GM21786 (cell line): ENCODE data around the gene C2CD2.

ENCODE experiments used
- ATAC-seq: cut with Tn5 transposase; IDR thresholded peaks from one replicate; pipeline ENCODE4 v1.9.1; 2021; ENCODE audit not compliant: unreplicated experiment

C2CD2 gene

DNA sequence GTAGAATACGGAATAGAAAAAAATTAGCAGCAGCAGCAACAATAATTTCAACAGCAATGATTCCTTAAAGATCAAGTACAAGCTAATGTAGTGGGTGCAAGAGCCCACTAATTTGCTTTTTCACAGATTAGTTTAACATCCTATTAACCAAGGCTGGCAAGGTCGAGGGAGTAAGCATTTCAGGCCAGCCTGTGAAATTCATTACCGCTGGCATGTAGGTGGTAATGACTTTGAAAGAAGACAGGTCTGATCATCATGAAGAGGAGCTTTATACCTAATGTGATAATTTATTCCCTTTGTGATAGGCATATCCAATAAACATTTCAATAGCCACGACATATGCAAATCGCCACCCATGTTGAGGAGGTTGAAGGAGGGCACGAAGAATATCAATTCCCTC lies 63.5 kb downstream of the C2CD2 start:
- ATAC-seq, result no peak

DNA sequence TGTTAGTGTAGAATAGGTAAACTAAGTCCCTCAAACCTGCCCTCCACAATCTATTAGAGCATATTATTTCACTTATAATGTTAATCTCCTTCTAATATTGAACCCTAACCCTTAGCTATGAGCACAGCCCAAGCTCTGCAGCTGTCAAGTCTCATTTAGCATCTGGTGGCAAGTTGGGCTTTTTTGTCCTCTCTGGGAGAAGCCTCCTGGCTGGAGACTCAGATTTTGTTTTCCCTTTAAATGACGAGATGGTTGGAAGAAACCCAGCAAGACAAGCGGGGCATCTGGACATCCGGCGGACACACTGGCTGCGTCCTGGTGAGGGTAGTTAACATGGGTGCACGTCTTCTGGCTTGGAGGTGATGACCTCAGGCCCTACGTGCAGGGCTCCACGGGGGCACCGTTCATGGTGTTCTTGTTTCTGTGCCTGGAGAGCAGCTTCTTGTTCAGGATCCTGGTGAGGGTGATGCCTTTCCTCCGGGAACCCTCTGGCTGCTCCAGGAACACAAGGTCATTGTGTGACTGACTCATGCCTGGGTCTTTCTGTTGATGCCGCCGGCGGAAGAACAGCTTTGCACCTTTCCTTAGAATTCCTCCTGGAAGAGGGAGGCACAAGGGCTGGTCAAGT lies 65.0 kb downstream of the C2CD2 start:
- no peak for ATAC-seq

DNA sequence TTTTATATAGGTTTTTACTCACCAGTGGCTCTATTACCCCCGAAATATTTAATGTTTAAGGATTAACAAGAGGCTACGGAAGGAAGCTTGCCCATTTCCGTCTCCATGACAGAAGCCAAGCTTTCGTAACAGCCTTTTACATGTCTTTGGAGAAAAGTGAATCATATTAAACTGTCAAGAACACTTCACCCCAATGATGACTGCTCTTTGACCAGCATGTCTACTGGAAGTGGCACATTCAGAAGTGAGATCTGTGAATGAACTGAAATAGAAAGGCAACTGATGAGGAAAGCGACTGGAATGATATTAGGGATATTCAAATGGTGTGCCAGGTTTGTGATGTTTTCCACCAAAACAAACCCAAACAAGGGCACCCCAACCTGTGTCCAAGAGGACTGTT lies 66.2 kb downstream of the C2CD2 start:
- ATAC-seq, result no peak

DNA sequence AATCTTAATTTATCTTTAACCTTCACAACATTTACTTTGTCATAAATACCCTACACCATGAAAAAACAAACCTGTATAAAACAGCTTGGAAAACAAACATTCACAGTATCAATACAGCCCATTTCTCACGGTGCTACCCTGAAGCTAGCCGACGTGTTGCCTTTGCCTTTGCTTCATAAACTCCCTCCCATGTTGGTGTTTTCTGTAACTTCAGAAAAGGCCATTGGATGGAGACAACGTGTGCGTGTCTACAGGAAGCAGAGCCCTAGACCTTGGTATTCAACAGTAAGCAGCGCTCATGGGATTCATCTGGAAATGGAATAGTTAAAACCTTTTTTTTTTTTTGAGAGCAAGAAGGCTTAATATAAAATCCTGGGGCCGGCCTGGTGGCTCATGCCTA lies 67.5 kb downstream of the C2CD2 start:
- ATAC-seq, result no peak

DNA sequence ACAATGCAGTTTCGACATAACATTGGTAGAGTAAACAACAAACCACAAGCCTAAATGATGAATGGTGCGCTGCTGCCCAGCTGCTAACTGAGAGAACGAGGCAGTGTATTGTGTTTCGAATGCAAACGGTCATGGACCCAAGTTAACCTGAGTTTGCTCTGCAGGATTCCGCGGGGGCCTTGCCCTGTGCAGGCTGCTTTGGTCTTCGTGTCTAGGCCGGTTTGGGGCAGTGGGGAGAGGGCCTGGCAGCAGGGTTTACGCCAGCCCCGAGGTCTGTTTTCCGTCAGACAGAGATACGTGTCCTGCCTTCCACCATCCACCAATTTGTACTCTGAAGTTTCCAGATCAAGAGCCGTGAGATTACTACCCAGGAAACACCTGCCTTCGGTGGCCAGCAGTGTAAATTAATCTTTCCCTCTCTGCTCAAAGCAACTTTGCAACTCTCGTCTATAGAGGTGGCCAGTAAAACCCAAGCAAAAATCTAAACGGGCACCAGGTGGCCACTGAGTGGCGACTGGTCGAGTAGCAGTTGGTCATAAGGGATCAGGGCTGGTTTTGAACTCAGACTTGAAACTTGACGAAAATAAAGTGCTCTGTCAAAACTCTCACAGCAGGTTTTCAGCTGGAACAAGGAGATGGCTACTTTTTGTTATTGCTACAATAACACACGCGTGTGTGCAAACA lies 68.3 kb downstream of the C2CD2 start:
- ATAC-seq, result no peak

DNA sequence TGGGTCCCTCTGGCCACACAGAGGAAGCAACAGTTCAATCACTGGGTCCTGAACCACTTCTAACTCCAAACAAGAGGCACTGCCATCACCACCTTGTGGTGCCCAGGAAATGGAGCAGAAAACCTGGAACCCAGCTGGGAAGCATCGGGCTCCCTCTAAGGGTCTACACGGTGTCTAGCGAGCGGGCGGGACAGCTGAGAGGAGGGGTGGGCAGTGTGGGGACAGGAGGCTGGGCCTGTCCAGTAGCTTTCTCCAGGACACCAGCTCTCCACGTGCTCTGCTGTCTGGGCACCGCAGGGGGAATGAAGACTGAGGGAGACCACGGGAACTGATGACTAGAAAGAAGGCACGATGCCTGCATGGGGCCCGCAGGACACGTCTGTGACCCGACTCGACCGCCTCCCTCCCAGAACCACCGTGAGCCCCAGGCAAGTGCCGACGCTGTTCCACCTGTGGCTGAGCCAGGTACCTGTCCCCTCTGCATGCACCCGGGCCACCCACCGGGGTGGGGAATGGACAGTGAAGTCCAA lies 69.3 kb downstream of the C2CD2 start:
- ATAC-seq, result no peak

DNA sequence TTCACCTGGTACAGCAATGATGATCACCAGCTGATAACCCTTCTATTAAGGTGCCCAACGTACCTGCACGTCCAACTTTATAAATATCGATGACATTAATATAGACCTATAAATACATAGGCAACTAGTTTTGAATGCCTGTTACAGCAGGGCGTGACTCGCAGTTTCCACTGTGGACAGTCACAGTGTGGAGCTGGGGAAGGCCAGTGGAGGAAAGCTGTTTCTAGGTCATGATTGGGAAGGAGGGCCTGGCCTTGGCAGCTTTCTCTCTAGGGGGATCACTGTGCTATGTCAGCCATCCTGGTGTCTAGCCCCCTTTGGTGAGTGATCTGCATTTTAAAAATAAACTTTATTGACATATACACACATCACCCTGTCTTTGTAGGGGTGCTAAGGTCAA lies 70.2 kb downstream of the C2CD2 start:
- no peak for ATAC-seq

DNA sequence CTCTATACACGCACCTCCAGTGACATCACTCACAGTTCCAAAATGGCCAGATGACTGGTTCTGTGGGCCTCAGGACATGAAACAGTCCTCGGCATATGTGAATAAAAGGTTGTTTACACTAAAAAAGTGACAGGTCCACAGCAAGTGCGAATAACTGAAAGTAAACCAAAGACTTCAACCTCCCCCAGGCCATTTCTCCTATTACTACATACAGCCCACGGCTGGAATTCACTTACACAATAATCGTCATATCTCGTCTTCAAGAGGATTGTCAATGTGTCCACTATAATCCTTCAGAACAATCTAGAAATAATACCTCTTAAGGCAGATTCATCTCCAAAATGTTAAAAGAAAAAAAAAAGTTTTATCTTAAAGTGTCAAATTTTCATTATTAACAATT lies 72.8 kb downstream of the C2CD2 start:
- ATAC-seq, result no peak

DNA sequence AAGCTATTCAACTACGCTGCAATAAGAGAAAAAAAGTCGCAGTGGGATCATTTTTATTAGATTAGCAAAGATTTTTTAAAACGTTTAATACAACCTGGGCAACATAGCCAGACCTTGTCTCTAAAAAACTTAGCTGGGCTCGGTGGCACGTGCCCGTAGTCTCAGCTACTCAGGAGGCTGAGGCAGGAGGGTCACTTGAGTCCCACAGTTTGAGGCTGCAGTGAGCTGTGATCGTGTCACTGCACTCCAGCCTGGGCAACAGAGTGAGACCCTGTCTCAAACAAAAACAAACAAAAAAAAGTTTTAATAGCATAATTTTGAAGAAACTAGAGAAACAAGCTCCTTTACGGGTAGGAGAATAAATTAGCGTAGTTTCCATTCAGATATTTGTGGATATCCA lies 73.7 kb downstream of the C2CD2 start:
- ATAC-seq, result no peak

DNA sequence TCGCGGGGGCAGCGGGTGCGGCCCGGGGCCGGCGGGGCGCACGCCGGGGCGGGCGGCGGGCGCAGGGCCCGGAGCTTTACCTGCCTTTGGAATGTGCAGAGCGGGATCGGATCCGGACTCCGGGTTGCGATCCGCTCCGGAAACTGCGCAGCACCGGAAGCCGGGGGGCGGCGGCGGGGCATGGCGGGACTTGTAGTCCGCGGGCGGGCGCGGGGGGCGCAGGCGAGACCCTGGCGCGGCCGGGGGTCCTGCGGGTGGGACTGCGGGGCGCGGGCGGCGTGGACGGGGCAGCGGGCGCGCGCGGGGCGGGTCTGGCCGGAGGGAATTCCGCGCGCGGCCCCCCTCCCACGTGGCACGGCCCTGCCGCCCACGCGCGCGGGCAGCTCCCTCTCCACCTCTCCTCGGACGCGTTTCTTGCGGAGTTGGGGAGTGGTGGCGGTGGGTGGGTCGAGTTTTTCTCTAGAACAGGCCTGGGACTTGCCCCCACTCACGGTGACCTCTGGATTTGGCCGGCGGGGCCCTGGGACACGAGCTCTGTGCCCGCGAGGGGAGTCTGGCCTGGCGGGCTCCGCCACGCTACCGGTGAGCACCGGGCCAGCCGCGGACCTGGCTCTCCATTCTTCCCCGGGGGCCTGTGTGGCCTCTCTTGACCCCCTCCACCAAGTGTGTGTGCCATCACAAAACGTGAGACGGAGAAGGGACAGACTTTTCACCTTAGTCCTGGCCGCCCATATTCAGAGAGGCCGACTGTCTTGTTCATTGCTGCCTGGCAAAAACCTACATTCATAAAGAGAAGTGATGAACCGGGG lies 74.4 kb downstream of the C2CD2 start, which contains the start of gene PRDM15:
TSS of gene PRDM15 (minus strand) at position 155 of the 809 bp plus-strand sequence. CDS start 18,981 bp downstream, outside the sequence.
- no peak for ATAC-seq

DNA sequence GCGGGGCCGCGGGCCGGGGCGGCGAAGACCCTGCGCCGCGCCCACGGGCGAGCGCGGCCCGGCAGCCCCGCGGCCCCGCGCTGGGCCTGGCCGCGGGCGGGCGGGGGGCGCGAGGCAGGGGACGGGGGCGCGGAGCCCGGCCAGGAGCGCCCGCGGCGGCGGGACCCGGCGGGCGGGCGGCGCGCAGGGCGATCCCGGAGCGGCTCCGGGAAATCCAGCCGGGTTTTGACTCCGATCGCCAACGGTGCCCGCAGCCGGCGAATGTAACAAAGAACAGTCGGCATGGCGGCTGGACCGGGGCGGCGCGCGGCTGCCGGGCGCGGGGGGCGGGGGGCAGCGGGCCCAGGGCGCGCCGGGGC lies 75.0 kb downstream of the C2CD2 start:
- ATAC-seq, result no peak

DNA sequence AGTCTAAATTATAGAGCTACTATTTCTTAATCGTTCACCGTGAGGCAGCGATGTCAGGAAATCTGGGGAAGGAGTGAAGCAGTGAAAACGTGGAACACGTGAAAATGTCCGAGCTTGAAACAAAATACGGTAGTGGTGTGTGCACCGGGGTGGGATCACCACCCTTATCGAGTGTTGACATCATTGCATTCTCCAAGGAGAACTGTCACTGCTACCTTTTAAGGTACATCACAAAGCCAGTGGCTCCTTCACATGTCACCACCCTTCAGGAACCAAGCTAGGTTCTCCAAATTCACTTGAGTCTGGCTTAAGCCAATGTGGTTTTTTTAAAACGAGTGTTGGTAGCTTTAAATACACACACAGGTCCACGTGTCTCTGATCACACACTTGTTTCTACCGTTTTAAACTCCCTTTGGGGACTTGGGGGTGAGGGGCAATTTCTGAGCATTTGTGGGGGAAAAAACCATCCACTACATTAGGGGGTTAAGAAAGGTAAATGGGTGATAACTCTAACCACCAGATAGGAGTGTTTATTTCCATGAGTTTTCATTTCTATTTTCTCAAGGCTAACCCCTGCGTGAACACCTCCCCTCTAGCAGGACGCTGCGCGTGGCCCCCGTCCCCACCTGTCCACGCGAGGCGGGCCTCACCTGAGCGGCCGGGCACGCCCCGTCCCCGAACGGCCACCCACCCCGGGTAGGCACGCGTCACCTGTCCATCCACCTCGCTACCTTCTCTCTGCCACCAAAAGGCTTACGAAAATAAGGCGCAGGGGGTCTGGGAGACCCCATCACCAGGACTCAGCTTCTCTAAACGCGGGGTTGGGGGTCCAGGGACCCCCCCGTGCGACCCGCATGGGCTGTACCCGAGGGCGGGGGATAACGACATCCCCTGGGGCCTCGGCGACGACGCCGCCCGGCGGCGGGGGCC lies 75.7 kb downstream of the C2CD2 start:
- ATAC-seq, result no peak

DNA sequence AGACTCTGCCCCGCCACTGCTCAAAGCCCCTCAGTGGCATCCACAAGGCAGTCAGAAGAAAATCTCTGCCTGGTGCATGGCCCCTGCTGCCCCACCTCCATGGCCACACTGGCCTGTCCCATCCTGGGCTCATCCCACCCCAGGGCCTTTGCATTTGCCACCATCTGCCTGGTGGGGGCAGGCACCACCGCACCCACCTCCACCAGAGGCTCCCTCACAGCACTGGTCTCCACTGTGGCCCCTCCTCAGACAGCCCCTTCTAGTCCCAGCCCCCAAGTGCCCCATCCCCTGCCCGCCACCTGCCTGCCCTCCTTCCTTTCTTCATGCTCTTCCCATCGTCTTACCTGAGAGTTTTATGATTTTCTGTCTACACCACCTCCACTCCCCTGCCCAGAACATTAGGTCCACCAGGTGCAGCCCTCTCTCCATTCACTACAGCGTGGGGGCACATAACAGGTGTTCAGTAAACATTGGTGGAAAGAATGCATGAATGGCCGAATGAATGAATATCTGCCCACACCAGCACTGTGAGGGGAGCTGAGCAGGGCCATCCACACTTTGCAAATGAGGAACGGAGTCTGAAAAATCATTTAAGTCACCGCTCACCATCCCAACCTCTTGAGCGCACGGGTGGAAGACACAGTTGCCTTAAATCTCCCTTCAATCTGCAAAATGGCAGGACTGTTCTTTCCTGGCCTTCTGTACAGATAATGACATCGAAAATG lies 76.7 kb downstream of the C2CD2 start:
- no peak for ATAC-seq

DNA sequence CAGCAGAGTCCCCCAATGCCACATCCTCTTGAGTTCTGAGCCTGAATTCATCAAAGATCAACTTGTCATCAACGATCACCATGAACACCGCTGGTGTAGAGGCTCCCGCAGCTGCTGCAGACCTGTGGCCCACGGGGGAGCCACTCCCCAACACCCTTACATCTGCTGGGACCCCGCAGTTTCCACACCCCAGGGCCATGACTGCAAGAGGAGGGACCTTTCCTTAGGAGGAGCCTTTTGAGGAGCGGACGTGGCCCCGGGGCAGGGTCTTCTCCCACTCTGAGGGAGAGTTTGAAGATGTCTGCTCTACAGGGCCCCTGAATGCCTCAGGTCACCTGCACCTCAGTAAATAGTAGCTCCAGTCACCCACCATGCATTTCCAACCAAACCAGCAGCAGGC lies 77.4 kb downstream of the C2CD2 start:
- ATAC-seq, result no peak

DNA sequence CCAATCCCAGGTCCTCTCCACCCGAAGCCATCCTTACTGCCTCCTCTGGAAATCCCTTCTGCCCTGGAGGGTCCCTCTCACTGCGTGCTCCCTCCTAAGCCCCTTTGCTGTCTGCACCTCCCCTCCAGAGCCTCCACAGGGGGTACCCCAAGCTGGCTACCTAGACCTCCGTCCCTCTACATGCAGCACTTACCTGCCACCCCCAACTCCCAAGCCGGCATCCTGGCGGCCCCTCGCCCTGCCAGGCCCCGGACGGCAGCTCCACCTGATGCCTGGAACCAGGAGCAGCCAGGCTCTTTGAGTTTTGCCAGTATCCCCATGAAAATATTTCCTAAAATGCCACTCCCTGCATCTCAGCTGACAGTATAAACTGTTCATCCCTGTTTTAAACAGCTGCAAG lies 78.7 kb downstream of the C2CD2 start:
- ATAC-seq, result no peak

DNA sequence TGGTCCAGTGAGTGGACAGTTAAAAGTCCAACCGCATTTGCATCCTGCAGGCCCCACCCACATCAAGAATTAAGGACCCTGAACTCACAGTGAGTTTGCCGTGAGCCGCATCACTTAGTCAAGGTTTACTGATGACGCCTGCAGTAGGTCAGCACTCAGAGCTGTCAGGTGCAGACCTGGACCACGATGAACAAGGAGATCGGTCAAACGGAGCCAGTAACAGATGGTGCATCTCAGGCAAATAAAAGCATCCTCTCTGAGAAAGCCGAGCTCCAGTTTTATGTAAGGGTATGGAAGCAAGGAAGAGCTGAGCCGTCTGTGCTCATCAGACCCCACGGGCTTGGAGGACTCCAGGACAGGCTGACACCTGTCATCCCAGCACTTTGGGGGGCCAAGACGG lies 79.2 kb downstream of the C2CD2 start:
- ATAC-seq, result no peak

DNA sequence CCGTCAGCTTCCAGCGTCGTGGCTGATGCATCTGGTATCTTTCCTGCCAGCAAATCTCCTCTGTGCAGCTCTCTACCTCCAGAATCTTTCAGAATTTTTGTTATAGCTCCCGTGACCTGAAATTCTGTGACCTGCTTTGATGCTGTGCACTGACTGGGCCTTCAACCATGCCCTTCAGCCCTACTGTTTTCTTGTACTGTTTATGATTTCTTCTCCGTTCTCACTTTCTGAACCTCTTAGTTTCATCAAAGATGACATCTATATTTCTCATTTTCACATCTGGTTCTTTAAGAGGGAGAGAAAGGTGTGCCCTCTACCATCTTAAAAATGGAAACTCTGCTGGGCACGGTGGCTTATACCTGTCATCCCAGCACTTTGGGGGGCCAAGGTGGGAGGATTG lies 80.4 kb downstream of the C2CD2 start:
- no peak for ATAC-seq

DNA sequence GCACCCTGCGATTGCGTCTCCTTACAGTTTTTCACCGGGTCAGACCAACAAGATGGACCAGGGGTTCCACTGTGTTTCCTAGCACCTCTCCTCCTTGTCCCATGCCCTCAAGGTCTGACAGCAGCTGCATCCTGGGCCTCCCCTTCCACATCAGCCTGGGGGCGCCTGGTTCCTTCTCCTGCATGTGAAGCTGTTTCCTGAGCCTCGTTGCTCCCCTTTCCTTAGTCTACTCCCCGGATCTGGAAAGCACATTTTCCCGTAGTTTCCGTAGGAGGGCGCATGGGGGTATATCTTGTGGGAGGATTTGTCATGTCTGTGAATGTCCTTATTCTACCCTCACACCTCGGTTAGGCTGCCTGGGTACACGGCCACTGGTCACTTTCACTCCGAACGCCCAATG lies 80.8 kb downstream of the C2CD2 start:
- ATAC-seq, result no peak

DNA sequence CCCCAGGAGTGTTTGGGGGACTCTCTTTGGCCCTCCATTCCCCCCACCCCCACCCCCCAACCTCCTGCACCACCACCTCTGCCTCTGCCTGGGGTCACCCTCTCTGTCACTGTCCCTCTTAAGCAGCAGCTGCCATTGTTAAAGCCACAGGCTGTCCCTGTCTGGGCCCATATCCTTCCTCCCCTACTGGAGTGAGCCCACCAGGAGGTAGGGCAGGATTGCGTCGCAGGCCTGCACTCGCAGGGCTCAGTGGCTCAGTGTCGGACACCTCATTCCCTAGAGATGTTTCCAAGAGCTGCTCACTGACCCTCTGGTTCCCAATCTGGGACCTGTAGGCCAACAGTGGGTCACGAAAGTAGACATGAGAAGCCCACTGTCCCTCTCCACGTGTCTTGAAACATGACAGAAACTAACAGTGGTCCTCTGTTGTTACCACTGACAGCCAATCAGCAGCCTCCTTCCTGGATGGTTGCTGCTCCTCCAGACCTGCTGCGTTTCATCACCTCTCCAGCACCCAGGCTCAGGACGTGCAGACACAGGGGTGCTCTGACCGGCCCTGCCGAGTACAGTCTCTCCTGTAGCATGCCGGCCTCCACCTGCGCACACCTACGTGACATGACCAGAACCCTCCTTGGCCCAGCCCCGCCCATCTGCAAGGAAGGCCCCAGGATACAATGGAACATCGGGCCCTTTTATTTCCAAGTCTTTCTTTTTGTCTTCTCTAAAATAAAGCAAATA lies 82.4 kb downstream of the C2CD2 start:
- ATAC-seq, result no peak

DNA sequence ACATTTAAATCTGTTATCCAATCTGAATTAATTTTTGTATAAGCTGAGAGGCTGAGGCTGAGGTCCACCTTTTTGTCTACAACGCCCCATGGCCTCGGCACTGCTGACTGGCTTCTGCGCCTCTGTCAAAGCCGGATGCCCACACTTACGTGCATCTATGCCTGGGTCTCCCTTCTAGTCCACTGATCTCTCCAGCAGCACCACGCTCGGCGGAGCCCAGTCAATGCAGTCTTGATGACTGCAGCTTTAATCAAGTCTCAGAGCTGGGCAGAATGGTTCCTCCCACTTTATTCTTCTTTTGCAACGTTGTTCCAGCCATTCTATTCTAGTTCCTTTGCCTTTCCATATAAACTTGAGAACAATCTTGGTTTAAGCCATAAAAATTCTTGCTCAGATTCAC lies 84.0 kb downstream of the C2CD2 start:
- ATAC-seq, result no peak
